ENCODE results near the gene SEC14L6.

GRCh38 chr22:30535182-30535581, 11.4 kb downstream of the SEC14L6 start:
- TF ChIP-seq SPI1 (IDR thresholded peaks at IDR 0.05; ENCODE audit: borderline replicate concordance, low read depth) (no peak), CTCF (IDR thresholded peaks at IDR 0.05; ENCODE audit: insufficient read depth, low read length) (no peak), POLR2AphosphoS5 (IDR thresholded peaks at IDR 0.05; ENCODE audit: low read depth) (no peak)
